HG03558 (cell line): Measurements from ENCODE around the gene KCNS1.
"Not testable (repeated sequence)": the region's sequence is repeated elsewhere in the genome, so short reads cannot be mapped to it uniquely, and the experiment has no call there.

Experiments used
- ATAC-seq: cut with Tn5 transposase; IDR thresholded peaks from one replicate; pipeline ENCODE4 v1.9.1; 2021; ENCODE audit warnings: moderate number of reproducible peaks; ENCODE audit not compliant: unreplicated experiment; ENCODE audit errors: extremely low read depth

KCNS1 gene

GRCh38 chr20:45100563-45101245 is at the start of gene KCNS1:
KCNS1 (minus strand) TSS chr20:45101127; CDS start chr20:45099236, 1,891 bp downstream.
- ATAC-seq: no peak

- no peak for ATAC-seq
These were observed 48.1 kb upstream of the KCNS1 start for GRCh38 chr20:45149062-45149461.

GRCh38 chr20:45140836-45141235 is 39.9 kb upstream of the KCNS1 start:
- no peak for ATAC-seq

GRCh38 chr20:45139733-45140375 is 38.9 kb upstream of the KCNS1 start:
- ATAC-seq: not testable (repeated sequence)

GRCh38 chr20:45138561-45139300 is 37.8 kb upstream of the KCNS1 start:
- ATAC-seq: no peak

- ATAC-seq: no peak
These were observed 36.0 kb upstream of the KCNS1 start for GRCh38 chr20:45136911-45137310.

- ATAC-seq: no peak
These were observed 27.2 kb upstream of the KCNS1 start for GRCh38 chr20:45128099-45128498.

- no peak for ATAC-seq
These were observed 23.4 kb upstream of the KCNS1 start, which contains the start of gene WFDC12 for GRCh38 chr20:45124365-45124764. WFDC12 (minus strand) TSS chr20:45124465; CDS start chr20:45124447, 18 bp downstream.

GRCh38 chr20:45121388-45121787 is 20.5 kb upstream of the KCNS1 start:
- ATAC-seq: no peak

- ATAC-seq: no peak
These were observed 18.8 kb upstream of the KCNS1 start for GRCh38 chr20:45119556-45120266.

- no peak for ATAC-seq
These were observed 17.1 kb upstream of the KCNS1 start for GRCh38 chr20:45118028-45118427.

- ATAC-seq: no peak
These were observed 16.7 kb upstream of the KCNS1 start for GRCh38 chr20:45117581-45117980.

- no peak for ATAC-seq
These were observed 14.9 kb upstream of the KCNS1 start for GRCh38 chr20:45115829-45116228.

GRCh38 chr20:45115386-45115774 is 14.5 kb upstream of the KCNS1 start:
- ATAC-seq: no peak

GRCh38 chr20:45114465-45115385 is 13.8 kb upstream of the KCNS1 start, which contains the start of gene WFDC5:
WFDC5 (minus strand) TSS chr20:45115174; CDS start chr20:45115083, 91 bp downstream.
- ATAC-seq: no peak

- no peak for ATAC-seq
These were observed 12.9 kb upstream of the KCNS1 start for GRCh38 chr20:45113865-45114264.

GRCh38 chr20:45112754-45113153 is 11.8 kb upstream of the KCNS1 start:
- no peak for ATAC-seq

- ATAC-seq: no peak
These were observed 11.0 kb upstream of the KCNS1 start for GRCh38 chr20:45111799-45112471.

GRCh38 chr20:45111285-45111684 is 10.4 kb upstream of the KCNS1 start:
- ATAC-seq: no peak
